Karpas-422 (cell line): ENCODE data around the gene RBL2. TPM values are rescaled to one million over a fixed set of nuclear protein-coding genes. Genes with fewer than 3 reads are reported as not detected.

Source experiments
- DNase-seq: peaks from one replicate; pipeline ENCODE4 v3.0.0-alpha.2; 2015
- H2AFZ ChIP-seq: fragments of 200-600 bp; sonication (generic); 2 replicates; pipeline ENCODE4 v1.6.1; 2014; ENCODE audit warnings: antibody characterized with exemption, low read length, mixed read lengths
- H3K27ac ChIP-seq: fragments of 200-600 bp; sonication (generic); 2 replicates; pipeline ENCODE4 v1.5.1; 2014; ENCODE audit warnings: mild to moderate bottlenecking, low read length, moderate library complexity
- H3K27me3 ChIP-seq: fragments of 200-600 bp; sonication (generic); 2 replicates; pipeline ENCODE4 v1.6.1; 2014; ENCODE audit warnings: low read length, mixed read lengths
- H3K36me3 ChIP-seq: fragments of 200-600 bp; sonication (generic); 2 replicates; pipeline ENCODE4 v1.6.1; 2014; ENCODE audit warnings: low read length, mixed read lengths; ENCODE audit not compliant: insufficient read depth
- H3K4me1 ChIP-seq: fragments of 200-600 bp; sonication (generic); 2 replicates; pipeline ENCODE4 v1.6.1; 2014; ENCODE audit warnings: mild to moderate bottlenecking, low read length, mixed read lengths
- H3K4me2 ChIP-seq: fragments of 200-600 bp; sonication (generic); 2 replicates; pipeline ENCODE4 v1.6.1; 2014; ENCODE audit warnings: low read length, low read depth, mild to moderate bottlenecking; ENCODE audit not compliant: poor library complexity, severe bottlenecking
- H3K4me3 ChIP-seq: fragments of 200-600 bp; sonication (generic); 2 replicates; pipeline ENCODE4 v1.5.1; 2014; ENCODE audit warnings: mild to moderate bottlenecking, antibody characterized with exemption, low read length, mixed read lengths
- H3K79me2 ChIP-seq: fragments of 200-600 bp; sonication (generic); 2 replicates; pipeline ENCODE4 v1.6.1; 2014; ENCODE audit warnings: mild to moderate bottlenecking, low read length, mixed read lengths
- H3K9ac ChIP-seq: fragments of 200-600 bp; sonication (generic); 2 replicates; pipeline ENCODE4 v1.6.0; 2014; ENCODE audit warnings: low read length
- H3K9me2 ChIP-seq: fragments of 200-600 bp; sonication (generic), shearing (Covaris generic); replicated peaks from 2 replicates; pipeline ENCODE4 v1.6.0; 2014; ENCODE audit warnings: mild to moderate bottlenecking, low read length, moderate library complexity; ENCODE audit not compliant: insufficient read depth
- H3K9me3 ChIP-seq: fragments of 300-700, 200-600 bp; sonication (generic); 2 replicates; pipeline ENCODE4 v1.6.1; 2014; ENCODE audit warnings: low read length, mixed read lengths
- H4K20me1 ChIP-seq: fragments of 200-600 bp; sonication (generic); 2 replicates; pipeline ENCODE4 v1.6.1; 2014; ENCODE audit warnings: mild to moderate bottlenecking, antibody characterized with exemption, low read length, low read depth; ENCODE audit not compliant: insufficient read depth
- total RNA-seq: library from RNA; depleted of rRNA; stranded (reverse); fragments of >200 nt; shearing (Covaris generic); gene quantifications from 2 replicates; pipeline ENCODE4 v1.2.3, GENCODE V29; 2014; ENCODE audit warnings: low replicate concordance

The RBL2 gene
- total RNA-seq, 1 experiment from 2014 or later: 97.9 TPM

- Histone ChIP-seq H3K27me3 (no peaks in the 10 kb centered on the region), H3K9me3 (no peaks in the 10 kb centered on the region), H4K20me1 (no peaks in the 10 kb centered on the region), H3K4me2 (no peak overlapping the region), H3K9me2 (no peaks in the 10 kb centered on the region), H3K9ac (no peak overlapping the region), H3K4me3 (no peak overlapping the region), H3K27ac (no peak overlapping the region), H2AFZ (no peak overlapping the region), H3K79me2 (no peaks in the 10 kb centered on the region), H3K4me1 (no peaks in the 10 kb centered on the region), H3K36me3 (peaks cover 50% of the 10 kb centered on the region)
- no peak for DNase-seq
These were observed 52.0 kb downstream of the RBL2 start for GRCh38 chr16:53486230-53486629.

GRCh38 chr16:53489755-53490154 is 55.5 kb downstream of the RBL2 start:
- Histone ChIP-seq H4K20me1 (no peaks in the 10 kb centered on the region), H3K9me2 (no peaks in the 10 kb centered on the region), H3K36me3 (peaks cover 39% of the 10 kb centered on the region; the same call in 1 of the 2 replicates), H3K4me2 (no peak overlapping the region), H3K4me1 (no peaks in the 10 kb centered on the region), H2AFZ (no peak overlapping the region), H3K9me3 (no peaks in the 10 kb centered on the region), H3K4me3 (no peak overlapping the region), H3K79me2 (no peaks in the 10 kb centered on the region), H3K9ac (no peak overlapping the region), H3K27ac (no peak overlapping the region), H3K27me3 (no peaks in the 10 kb centered on the region)
- no peak for DNase-seq

- Histone ChIP-seq H3K4me2 (no peak overlapping the region), H3K4me1 (no peaks in the 10 kb centered on the region), H3K9me2 (no peaks in the 10 kb centered on the region), H3K36me3 (peaks cover 29% of the 10 kb centered on the region), H3K9me3 (no peaks in the 10 kb centered on the region), H2AFZ (no peak overlapping the region), H3K79me2 (no peaks in the 10 kb centered on the region), H3K27ac (no peak overlapping the region), H4K20me1 (no peaks in the 10 kb centered on the region), H3K4me3 (no peak overlapping the region), H3K27me3 (no peaks in the 10 kb centered on the region), H3K9ac (no peak overlapping the region)
- DNase-seq: no peak
These were observed 58.2 kb downstream of the RBL2 start for GRCh38 chr16:53492503-53492902.

GRCh38 chr16:53494636-53495035 is 60.4 kb downstream of the RBL2 start:
- Histone ChIP-seq H3K27me3 (no peaks in the 10 kb centered on the region), H4K20me1 (no peaks in the 10 kb centered on the region), H3K9me2 (no peaks in the 10 kb centered on the region), H3K9me3 (no peaks in the 10 kb centered on the region), H3K36me3 (peaks cover 29% of the 10 kb centered on the region), H3K4me2 (no peak overlapping the region), H3K4me3 (no peak overlapping the region), H3K9ac (no peak overlapping the region), H3K79me2 (no peaks in the 10 kb centered on the region), H3K4me1 (no peaks in the 10 kb centered on the region), H3K27ac (no peak overlapping the region), H2AFZ (no peak overlapping the region)
- no peak for DNase-seq

GRCh38 chr16:53495325-53495724 is 61.1 kb downstream of the RBL2 start:
- DNase-seq: no peak
- Histone ChIP-seq H3K4me1 (no peaks in the 10 kb centered on the region), H3K4me2 (no peak overlapping the region), H2AFZ (no peak overlapping the region), H3K79me2 (no peaks in the 10 kb centered on the region), H3K9me3 (no peaks in the 10 kb centered on the region), H3K27me3 (no peaks in the 10 kb centered on the region), H3K36me3 (peaks cover 29% of the 10 kb centered on the region), H3K4me3 (no peak overlapping the region), H4K20me1 (no peaks in the 10 kb centered on the region), H3K9me2 (no peaks in the 10 kb centered on the region), H3K27ac (no peak overlapping the region), H3K9ac (no peak overlapping the region)

- Histone ChIP-seq H3K36me3 (peaks cover 9% of the 10 kb centered on the region), H3K4me3 (no peak overlapping the region)
- no peak for DNase-seq
These were observed 64.7 kb downstream of the RBL2 start for GRCh38 chr16:53498984-53499383.

GRCh38 chr16:53501216-53501859 is 67.1 kb downstream of the RBL2 start:
- DNase-seq: no peak
- H3K27me3 ChIP-seq: no peaks in the 10 kb centered on the region
- H3K4me3 ChIP-seq: peak overlapping the region; percentile 81; the same call in 1 of the 2 replicates
- H4K20me1 ChIP-seq: no peaks in the 10 kb centered on the region; the same call in 1 of the 2 replicates
- no peak overlapping the region for H3K27ac ChIP-seq
- H3K4me1 ChIP-seq: peaks cover 21% of the 10 kb centered on the region
- H3K9me2 ChIP-seq: no peaks in the 10 kb centered on the region
- no peaks in the 10 kb centered on the region for H3K9me3 ChIP-seq
- H2AFZ ChIP-seq: no peak overlapping the region
- no peaks in the 10 kb centered on the region; the same call in 1 of the 2 replicates for H3K36me3 ChIP-seq
- H3K9ac ChIP-seq: 0 out of 2 replicates have a peak overlapping the region, but pooled peaks have one; percentile 82
- H3K4me2 ChIP-seq: peak overlapping the region; percentile 93
- H3K79me2 ChIP-seq: no peaks in the 10 kb centered on the region

More at GRCh38 chr16:53498984-53499383, 64.7 kb downstream of the RBL2 start:
- Histone ChIP-seq H3K4me1 (peaks cover 12% of the 10 kb centered on the region), H2AFZ (no peak overlapping the region), H4K20me1 (no peaks in the 10 kb centered on the region; the same call in 1 of the 2 replicates), H3K79me2 (no peaks in the 10 kb centered on the region), H3K9me2 (no peaks in the 10 kb centered on the region), H3K27me3 (no peaks in the 10 kb centered on the region), H3K27ac (no peak overlapping the region), H3K9ac (no peak overlapping the region), H3K4me2 (no peak overlapping the region), H3K9me3 (no peaks in the 10 kb centered on the region)

GRCh38 chr16:53502331-53503269 is 68.3 kb downstream of the RBL2 start, which contains the start of gene AKTIP:
TSS of gene AKTIP (minus strand) at chr16:53503209. CDS start at chr16:53500259, 2,950 bp downstream.
- Histone ChIP-seq H3K79me2 (no peaks in the 10 kb centered on the region), H3K9ac (peak within 1 kb of the TSS; percentile 93), H4K20me1 (no peaks in the 10 kb centered on the region; the same call in 1 of the 2 replicates), H3K4me1 (peaks cover 24% of the 10 kb centered on the region), H3K4me3 (peak within 1 kb of the TSS; percentile 85), H3K9me3 (no peaks in the 10 kb centered on the region), H2AFZ (peak within 1 kb of the TSS; percentile 73; the same call in 1 of the 2 replicates), H3K36me3 (no peaks in the 10 kb centered on the region; the same call in 1 of the 2 replicates), H3K4me2 (peak within 1 kb of the TSS; percentile 93), H3K9me2 (no peaks in the 10 kb centered on the region), H3K27ac (peak within 1 kb of the TSS; percentile 56), H3K27me3 (no peaks in the 10 kb centered on the region)
- DNase-seq: peak; percentile 56
